AML-193 (cell line): ENCODE data around the gene LARGE1.

Source experiments
- DNase-seq, 2 experiments: peaks; one replicate each; lab custom pipeline; 2025; lab: John Stamatoyannopoulos, UW

LARGE1 gene

DNA sequence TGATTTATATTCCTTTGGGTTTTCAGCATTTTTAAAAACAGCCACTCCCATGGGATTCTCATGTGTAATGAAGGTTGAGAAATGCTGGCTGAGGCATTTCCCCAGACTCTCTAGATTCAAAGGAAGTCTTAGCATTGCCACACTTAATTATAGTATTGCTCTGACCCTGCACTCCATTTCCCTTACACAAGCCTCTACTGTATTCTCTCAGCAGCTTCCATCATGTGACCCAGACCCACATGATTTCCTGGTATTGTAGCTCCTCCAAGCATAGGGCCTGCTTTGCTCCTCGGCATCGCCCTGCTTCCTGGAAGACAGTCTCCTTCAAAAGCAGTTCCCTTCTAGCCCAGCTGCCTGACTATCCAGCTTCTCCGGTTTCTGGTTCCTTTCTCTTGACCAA, 261.5 kb downstream of the LARGE1 start:
- no peak for DNase-seq

DNA sequence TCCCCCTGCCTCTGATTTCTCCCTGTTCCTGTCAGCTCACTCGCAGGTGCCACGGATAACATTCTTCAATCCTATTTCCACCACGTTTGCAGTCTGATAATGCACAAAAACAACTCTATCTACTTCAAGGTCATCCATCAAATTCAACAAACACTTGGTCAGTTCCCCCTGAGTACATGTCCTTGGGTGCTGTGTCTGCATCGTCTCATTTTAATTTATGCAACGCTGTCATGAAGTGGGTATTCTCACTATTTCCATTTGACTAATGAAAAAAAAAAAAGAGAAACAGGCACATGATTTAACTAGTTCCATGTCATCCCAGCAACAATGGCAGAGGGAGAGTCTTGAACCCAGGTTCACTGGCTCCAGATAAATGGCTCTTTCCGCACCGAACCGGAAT, 262.6 kb downstream of the LARGE1 start:
- no peak for DNase-seq

DNA sequence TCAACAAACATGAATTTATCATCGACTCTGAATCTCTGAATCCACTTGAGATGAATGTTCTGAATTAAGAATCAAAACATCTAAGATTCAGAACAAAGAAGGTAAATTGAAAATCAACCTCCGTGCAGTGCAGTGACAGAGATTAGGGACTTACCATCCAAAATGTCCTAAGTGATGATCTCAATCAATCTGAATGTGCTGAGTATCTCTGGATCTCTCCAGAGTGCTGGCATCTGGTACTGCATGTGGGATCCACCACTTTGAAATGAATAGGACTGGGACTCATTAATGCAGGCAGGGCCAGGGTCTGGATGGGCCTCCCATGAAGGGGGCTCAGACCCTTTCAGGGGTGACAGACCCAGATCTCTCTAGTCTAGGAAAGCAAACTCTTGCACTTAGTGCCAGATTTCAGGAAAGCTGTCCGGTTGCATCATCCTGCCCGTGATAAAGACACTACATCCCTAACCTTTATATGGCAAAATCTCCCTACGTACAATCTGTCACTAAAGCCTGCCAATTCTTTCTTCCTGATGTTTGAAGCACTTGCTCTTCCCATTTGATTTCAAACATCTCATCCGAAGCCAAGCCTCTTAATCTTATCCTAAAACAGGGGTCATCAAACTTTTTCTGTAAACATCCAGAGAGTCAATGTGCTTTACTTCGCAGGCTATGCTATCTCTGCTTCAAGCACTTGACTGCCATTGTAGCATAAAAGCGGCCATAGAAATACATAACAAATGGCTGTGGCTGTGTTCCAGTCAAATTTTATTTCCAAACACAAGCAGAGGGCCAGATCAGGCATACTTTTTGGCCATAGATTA, 263.3 kb downstream of the LARGE1 start:
- no peak for DNase-seq

DNA sequence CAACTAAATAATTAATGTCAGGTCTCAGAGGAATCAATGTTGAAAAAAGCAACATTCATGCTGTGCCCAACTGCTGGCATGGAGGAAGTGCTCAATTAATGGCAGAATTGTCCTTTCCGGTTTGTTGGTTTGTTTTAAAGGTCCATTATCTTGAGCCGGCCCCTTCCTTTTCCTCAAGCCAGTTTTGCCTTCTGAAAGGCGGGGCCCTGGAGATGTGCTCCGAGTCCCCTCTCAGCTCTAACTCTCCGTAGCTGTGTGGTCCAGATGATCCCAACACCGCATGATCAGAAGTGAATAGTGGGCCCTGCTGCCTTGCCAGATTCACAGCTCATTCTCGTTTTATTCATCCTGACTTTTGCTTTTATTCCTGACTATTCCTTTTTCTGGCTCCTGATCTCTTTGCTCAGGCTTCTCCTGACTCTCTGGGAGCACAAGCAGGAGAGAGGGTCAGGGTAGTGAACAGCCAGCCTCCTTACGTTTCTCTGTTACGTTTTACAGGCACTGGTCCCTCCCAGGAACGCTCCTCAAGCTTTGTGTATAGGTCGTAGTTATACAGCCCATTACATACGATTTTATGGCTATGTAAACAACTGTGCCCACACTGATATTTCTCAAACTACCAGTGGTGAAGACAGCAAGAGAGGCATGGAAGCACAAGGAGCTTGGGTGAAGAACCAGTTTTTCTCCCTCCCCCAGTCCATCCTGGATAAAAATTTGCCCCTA, 265.9 kb downstream of the LARGE1 start:
- no peak for DNase-seq

DNA sequence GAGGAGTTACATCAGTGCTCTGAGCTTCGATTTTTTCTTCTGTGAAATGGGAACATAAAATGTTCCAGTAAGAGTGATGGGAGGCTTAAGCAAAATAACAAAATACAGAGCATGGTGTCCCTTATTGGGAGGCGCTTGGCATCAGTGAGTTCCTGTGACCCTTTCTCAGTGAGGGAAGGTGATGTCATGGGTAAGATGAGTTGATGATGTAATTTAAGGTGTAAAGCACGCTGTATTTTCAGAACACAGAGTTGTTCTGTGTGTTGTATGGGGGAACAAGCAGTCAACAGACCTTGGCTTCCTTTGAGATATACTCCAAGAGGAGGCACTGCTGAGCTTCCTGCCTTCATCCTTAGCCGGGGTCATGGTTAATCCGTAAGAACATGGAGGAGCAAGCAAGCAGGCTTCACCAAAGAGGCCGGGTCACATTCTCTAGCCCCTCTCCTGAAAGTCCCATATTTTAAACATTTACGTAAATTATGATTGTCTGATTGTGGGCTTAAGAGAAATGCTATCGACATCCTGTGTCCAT, 266.7 kb downstream of the LARGE1 start:
- no peak for DNase-seq

DNA sequence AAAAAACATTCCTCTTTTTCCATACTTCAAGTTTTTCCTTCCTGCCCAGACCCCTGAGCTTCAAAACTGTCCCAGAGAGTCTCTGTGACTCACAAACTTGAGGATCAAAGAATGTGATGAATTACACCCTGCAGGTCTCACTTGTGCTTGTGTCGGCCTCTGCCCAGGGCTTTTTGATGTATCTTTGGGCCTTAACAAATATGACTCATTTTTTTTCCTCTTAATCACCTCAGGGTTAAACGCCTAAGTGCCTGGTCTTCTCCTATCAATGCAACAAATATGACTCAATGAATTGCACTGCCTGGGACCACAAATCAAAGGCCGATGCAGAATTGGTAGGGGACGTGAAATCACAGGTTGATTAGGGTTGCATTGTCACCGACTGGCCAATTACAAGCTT, 267.7 kb downstream of the LARGE1 start:
- DNase-seq, result no peak

DNA sequence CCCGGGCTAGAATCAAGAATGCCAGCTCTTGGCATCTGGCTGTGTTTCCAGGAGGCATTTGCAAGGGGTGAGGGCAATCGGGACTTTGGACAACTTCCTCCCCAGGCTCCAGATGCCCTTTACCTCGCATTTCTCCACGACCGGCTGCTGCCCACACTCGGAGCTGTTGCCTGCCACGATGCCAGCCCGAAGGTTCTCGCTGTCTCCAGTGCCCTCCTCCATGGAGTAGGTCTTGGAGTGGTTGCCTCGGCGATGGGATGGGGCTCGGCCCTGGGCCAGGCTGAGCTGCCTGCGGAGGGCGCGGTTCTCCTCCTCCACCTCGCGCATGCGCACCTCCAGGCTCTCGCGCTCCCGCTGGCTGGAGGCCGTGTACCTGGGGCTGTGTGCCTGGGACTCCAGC, 270.0 kb downstream of the LARGE1 start:
- no peak for DNase-seq

DNA sequence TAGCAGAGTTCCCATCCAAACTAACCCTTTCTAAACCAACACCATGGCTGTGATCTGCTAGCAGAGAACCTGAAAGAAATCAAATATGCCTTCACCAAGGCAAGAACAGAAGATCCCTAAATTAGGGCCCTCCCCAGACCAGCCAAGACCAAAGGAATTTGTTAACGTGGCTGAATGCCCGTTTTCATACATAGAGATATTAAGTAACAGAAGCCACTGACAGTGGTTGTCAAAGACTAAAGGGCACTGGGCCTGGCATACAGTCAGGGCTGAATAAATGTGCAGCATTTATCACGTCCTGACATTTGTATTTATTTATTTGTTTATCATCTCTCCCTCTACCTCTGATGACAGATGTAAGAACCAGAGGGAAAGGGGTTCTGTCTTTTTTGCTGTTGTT, 271.8 kb downstream of the LARGE1 start:
- no peak for DNase-seq

DNA sequence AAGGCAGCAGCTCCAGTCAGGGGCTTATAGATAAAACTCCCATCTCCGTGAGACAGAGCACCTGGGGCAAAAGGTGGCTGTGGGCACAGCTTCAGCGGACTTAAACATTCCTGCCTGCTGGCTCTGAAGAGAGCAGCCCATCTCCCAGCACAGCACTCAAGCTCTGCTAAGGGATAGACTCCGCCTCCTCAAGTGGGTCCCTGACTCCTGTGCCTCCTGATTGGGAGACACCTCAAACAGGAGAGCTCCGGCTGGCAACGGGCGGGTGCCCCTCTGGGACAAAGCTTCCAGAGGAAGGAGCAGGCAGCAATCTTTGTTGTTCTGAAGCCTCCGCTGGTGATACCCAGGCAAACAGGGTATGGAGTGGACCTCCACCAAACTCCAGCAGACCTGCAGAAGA, 279.4 kb downstream of the LARGE1 start:
- no peak for DNase-seq

DNA sequence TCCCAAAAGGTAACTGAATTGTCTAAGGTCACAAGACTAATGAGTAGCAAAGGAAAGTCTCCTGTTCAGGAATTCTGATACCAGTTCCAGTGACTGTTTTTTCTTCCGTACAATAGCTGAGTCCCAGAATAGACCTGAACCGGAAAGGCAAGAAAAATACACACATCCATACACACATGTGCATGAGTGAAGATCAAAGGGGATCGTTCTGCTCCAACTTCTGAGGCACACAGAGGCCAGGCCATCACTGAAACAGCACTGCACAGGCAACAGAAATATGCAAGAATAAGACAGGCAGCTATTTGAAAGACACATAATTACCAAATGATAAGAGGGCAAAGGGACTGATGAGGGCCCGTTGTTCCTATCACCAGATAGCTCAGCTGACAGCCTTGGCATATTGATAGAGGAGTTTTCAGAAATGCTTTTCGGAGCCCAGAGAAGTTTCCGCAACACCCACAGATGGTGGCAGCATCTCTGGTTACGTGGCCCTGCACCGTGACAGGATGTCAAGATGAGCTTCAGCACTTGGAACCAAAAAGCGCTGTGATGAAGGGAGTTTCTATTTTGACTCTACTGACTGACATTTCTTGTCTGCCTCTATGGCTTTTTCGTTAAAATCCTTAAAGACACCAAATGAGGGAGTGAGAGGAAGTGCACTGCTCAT, 280.6 kb downstream of the LARGE1 start:
- no peak for DNase-seq

DNA sequence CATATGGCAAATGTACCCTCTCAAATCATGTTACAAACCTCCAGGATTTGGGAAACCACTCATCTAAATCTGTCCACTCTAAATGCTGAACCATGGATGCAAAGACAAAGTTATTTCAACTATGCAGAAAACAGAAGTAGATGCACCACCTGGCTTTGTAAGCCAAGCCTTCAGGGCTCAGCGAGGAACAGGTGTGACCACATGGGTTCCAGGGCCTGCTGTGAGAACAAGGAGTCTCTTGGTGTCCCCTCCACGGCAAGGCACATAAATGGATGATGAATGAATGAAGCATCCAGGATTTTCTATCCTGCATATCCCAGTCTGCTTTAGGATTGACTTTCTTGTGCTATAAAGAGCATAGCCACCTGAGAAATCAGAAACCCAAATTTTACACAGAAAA, 284.5 kb downstream of the LARGE1 start:
- no peak for DNase-seq

DNA sequence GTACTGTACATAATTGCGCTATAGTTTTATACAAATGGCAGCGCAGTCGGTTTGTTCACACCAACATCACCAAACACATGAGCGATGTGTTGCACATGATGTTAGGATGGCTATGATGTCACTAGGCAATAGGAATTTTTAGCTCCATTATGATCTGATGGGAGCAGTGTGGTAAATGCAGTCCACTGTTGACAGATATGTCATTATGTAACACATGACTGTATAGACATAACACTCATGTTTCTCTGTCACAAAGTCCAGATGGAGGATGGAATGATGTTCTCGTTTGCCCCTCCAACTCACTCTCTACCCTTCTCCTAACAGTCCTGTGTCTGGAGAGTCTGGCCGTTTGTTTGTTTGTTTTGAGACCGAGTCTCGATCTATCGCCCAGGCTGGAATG, 288.5 kb downstream of the LARGE1 start:
- no peak for DNase-seq

DNA sequence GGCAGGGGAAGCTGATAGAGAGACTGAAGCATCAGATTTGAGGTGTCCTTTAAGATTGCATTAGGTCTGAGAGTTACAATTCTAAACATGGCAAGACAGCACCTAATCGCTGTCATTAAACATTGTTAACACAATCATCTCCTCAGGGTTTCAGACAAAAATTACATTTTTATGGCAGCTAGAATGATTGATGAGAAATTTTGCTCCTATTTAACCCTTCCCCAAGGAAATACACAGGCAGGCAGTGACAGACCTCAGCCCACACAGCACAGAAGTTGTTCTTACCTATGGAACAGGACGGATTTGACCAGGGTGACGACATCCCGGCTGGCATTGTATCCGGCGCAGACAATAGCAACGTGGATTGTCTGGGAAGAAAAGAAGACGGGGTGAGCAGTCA, 294.3 kb downstream of the LARGE1 start:
- DNase-seq, result no peak

DNA sequence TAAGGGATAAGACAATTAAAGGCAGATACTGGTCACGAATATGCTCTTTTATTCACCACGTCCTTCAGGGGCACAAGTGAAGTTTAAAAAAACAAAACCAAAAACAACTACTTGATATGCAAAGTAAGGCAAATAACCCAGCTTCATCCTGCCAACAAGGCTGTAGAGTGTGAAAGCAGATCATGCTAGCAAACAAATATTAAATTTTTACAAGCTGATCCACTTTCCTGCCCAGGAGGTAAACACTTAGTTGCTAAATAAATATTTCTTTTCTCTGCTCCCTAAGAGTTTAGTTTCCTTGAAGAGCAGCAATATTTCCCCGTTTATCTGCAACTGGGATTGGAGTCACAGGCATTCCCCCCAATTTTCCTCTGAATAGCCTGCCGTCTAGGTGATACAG, 300.2 kb downstream of the LARGE1 start:
- no peak for DNase-seq

DNA sequence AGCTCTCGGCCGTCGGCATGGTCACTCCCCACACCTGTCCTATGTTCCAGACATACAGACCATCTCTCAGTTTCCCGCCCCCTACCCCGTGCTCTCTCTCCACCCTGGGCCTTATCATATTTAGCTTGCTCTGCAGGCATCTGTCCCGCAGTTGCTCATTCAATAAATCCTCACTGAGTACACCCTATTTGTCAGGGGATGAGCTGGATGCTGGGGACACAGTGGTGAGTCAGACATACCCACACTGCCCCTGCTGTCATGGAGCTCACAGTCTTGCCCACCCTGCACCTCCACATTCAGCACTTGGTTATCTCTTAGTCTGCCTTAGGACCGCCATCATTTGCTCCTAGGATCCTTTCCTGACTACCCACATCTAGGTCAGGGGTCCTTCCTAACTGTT, 313.8 kb downstream of the LARGE1 start:
- no peak for DNase-seq

DNA sequence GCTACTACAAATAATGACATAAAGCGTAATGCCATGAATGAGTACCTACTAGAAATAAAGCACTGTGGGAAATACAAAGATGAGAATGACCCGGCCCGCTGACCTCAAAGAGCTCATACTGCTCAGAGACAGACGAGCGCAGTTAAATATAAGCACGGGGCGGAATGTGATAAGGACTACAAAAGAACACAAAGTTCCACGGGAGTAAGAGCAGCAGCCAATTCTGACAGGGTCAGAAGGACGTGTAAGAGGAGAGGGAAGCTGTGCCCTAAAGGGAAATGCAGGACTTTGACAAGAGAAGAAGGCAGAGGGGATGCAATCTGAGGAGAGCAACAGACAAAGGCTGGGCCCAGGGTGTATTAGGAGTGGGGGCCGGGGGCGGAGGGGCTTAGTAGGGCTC, 314.6 kb downstream of the LARGE1 start:
- no peak for DNase-seq

DNA sequence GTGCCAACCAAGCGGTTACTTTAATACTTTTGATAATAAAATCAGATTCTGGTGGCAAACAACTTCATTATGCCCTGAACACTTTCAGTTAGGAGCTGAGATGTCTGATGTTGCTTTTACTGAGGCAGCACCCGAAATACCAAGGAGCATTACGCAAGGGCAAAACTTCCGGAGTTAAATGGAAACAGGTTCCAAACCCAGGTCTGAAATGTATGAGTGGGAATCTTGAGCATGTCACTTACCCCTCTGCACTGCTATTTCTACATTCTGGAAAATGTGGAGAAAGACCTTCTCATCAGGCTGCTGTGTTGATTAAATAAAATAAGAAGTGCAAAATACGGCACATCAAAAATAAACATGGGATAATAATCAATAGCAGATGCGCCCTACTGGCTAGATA, 315.1 kb downstream of the LARGE1 start:
- no peak for DNase-seq

DNA sequence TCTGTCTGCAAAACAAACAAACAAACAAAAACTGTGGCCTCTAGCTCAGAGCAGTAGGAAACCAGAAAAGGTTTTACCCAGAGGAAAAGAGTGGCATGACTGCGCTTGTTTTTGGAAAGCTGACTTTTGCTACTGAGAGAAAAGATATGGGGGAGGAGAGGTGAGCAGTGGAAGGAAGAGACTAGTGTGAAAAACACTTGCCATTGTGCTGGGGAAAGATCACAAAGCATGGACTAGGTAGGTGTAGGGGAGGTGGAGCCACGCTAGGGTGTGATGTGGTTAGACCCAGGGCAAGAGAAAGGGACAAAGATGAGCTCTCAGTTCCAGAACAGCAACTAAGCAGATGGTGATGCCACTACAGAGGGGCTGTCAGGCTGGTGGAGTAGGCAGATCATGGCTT, 319.2 kb downstream of the LARGE1 start:
- no peak for DNase-seq

DNA sequence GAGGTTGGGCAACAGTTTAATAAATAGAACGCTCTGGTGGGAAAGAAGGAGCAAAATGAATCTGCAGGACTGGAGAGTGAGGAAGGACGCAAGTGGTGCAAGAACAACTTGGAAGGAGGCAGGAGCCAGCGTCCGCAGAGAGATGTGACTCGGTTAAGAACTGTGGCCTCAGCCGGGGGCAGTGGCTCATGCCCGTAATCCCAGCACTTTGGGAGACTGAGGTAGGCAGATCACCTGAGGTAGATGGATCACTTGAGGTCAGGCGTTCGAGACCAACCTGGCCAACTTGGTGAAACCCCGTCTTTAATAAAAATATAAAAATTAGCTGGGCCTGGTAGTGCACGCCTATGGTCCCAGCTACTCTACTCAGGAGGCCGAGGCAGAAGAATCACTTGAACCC, 319.7 kb downstream of the LARGE1 start:
- DNase-seq, result no peak

DNA sequence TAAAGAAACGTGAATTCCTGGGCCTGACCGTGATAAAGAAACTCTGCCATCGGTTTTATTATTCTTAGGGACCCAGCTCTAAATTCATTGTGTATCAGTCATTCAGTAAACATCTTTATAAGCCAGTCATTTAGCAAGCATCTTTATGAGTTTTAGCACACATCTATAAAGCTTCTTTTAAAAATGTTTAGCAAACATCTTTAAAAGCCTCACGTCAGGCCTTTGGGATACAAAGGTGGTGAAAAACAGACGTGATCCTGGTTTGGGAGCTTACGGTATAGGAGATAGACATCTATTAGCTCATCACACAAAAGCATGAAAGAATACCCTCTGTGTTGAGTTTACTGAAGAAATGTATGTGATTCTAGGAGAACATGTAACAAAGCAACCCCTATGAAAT, 320.2 kb downstream of the LARGE1 start:
- no peak for DNase-seq

DNA sequence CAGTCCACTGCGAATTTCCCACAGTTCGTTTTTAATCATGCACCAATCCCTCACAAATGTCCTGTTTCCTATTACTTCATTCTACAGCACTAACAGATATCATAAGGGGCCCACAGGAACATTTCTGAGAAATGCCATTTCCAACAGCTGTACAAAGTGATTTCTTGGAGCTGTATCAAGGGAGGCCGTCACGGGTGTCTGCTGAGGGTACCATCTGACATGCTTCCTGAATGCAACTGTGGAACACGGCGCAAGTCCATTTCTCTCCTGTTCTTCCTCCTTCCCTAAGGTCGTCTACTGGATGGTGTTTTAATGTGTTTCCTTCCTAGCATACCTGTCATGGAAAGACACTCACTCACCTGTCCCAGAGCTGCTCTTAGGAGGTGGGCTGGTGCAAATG, 320.7 kb downstream of the LARGE1 start:
- DNase-seq, result no peak

DNA sequence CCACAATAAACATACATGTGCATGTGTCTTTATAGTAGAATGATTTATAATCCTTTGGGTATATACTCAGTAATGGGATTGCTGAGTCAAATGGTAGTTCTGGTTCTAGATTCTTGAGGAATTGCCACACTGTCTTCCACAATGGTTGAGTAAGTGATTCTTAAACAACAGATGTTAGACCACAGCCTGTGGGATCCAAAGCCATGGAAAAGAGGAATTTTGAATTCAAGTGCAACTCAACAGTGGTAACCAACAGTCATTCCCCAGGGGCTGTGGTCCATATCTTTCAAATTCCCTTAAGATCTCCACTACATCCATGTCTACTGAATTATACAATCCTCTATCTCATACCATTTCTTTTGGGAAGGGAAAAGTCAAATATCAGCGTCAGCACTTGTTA, 321.5 kb downstream of the LARGE1 start:
- no peak for DNase-seq
